ENCODE measurements around the gene TMEM89. TPM values are rescaled to one million over a fixed set of nuclear protein-coding genes. Genes with fewer than 3 reads are reported as not detected.
A peak's percentile ranks its signal among the peaks of the same experiment; 100 is the strongest.

Gene TMEM89
- total and polyA plus RNA-seq, 2 of the 13 experiments (the other 11 are each of a cell fraction or from before 2014, with no cell fraction given): 0.31 to 0.59 TPM

GRCh38 chr3:48609088-48610005 is 12.2 kb downstream of the TMEM89 start, which contains the start of gene UQCRC1 (continued):
- TF ChIP-seq MXD1 (CRISPR knock-in tag; IDR thresholded peaks at IDR 0.05): peak; percentile 95
- TF ChIP-seq ZNF766 (CRISPR knock-in tag; IDR thresholded peaks at IDR 0.05; ENCODE audit: borderline replicate concordance): no peak
- peak; percentile 77 for TF ChIP-seq DBP (CRISPR knock-in tag; IDR thresholded peaks at IDR 0.05; ENCODE audit: not compliant biosample characterization)
- peak; percentile 99 for TF ChIP-seq RBFOX2 (IDR thresholded peaks at IDR 0.05; ENCODE audit: low read depth, low read length)
- no peak for TF ChIP-seq TCF12 (IDR thresholded peaks at IDR 0.05)
- TF ChIP-seq TCF12 (CRISPR knock-in tag; IDR thresholded peaks at IDR 0.05): peak; percentile 95; the same call in 1 of the 2 replicates
- peak; percentile 78 for TF ChIP-seq NR2F6 (IDR thresholded peaks at IDR 0.05)
- peak; percentile 86 for TF ChIP-seq NR2F6 (CRISPR knock-in tag; IDR thresholded peaks at IDR 0.05)
- no peak for TF ChIP-seq ARNTL (CRISPR knock-in tag; IDR thresholded peaks at IDR 0.05)
- peak; percentile 99 for TF ChIP-seq PHF8 (CRISPR knock-in tag; IDR thresholded peaks at IDR 0.05)
- 0 out of 2 replicates have a peak, but pooled peaks have one; percentile 54 for TF ChIP-seq BCL3 (CRISPR knock-in tag; IDR thresholded peaks at IDR 0.05)
- peak; percentile 83 for TF ChIP-seq ZNF414 (CRISPR knock-in tag; IDR thresholded peaks at IDR 0.05)
- TF ChIP-seq ZMYM2 (CRISPR knock-in tag; IDR thresholded peaks at IDR 0.05): 0 out of 2 replicates have a peak, but pooled peaks have one; percentile 15
- 0 out of 2 replicates have a peak, but pooled peaks have one; percentile 21 for TF ChIP-seq AHDC1 (CRISPR knock-in tag; IDR thresholded peaks at IDR 0.05; ENCODE audit: borderline replicate concordance)
- TF ChIP-seq ZNF598 (CRISPR knock-in tag; IDR thresholded peaks at IDR 0.05; ENCODE audit: borderline replicate concordance): peak; percentile 59; the same call in 1 of the 2 replicates
- TF ChIP-seq ZNF451 (CRISPR knock-in tag; IDR thresholded peaks at IDR 0.05): peak; percentile 56
- TF ChIP-seq SNAPC2 (CRISPR knock-in tag; IDR thresholded peaks at IDR 0.05): peak; percentile 79
- TF ChIP-seq TIGD3 (CRISPR knock-in tag; IDR thresholded peaks at IDR 0.05; ENCODE audit: borderline replicate concordance): peak; percentile 69
